ENCODE measurements around the gene CCDC63.

Gene CCDC63

GRCh38 chr12:110906516-110906915 lies 59.7 kb downstream of the CCDC63 start:
- no peak overlapping the region for H3K27ac ChIP-seq
- H3K36me3 ChIP-seq, result no peaks in the 10 kb centered on the region
- no peaks in the 10 kb centered on the region for H3K9me3 ChIP-seq
- no peaks in the 10 kb centered on the region for H3K27me3 ChIP-seq
- no peak for TF ChIP-seq CTCF (IDR thresholded peaks at IDR 0.05)
- no peaks in the 10 kb centered on the region for H3K4me1 ChIP-seq (ENCODE audit: control insufficient read depth in 1 of 2, insufficient read depth in 1 of 2, low read depth in 1 of 2, low read length in 1 of 2)
- no peak overlapping the region for H3K4me3 ChIP-seq (ENCODE audit: low read depth in 1 of 2, low read length in 1 of 2)

- Histone ChIP-seq H3K36me3 (no peaks in the 10 kb centered on the region), H3K27me3 (no peaks in the 10 kb centered on the region), H3K9me3 (no peaks in the 10 kb centered on the region), H3K4me1 (ENCODE audit: control insufficient read depth in 1 of 2, insufficient read depth in 1 of 2, low read depth in 1 of 2, low read length in 1 of 2) (no peaks in the 10 kb centered on the region), H3K4me3 (ENCODE audit: low read depth in 1 of 2, low read length in 1 of 2) (no peak overlapping the region), H3K27ac (no peak overlapping the region)
- no peak for TF ChIP-seq CTCF (IDR thresholded peaks at IDR 0.05)
These were observed 60.2 kb downstream of the CCDC63 start for GRCh38 chr12:110906985-110907384.

GRCh38 chr12:110907583-110907982 lies 60.8 kb downstream of the CCDC63 start:
- Histone ChIP-seq H3K4me1 (ENCODE audit: control insufficient read depth in 1 of 2, insufficient read depth in 1 of 2, low read depth in 1 of 2, low read length in 1 of 2) (no peaks in the 10 kb centered on the region), H3K9me3 (no peaks in the 10 kb centered on the region), H3K27ac (no peak overlapping the region), H3K27me3 (no peaks in the 10 kb centered on the region), H3K4me3 (ENCODE audit: low read depth in 1 of 2, low read length in 1 of 2) (no peak overlapping the region), H3K36me3 (no peaks in the 10 kb centered on the region)
- no peak for TF ChIP-seq CTCF (IDR thresholded peaks at IDR 0.05)

- Histone ChIP-seq H3K27me3 (no peaks in the 10 kb centered on the region), H3K4me3 (ENCODE audit: low read depth in 1 of 2, low read length in 1 of 2) (no peak overlapping the region), H3K4me1 (ENCODE audit: control insufficient read depth in 1 of 2, insufficient read depth in 1 of 2, low read depth in 1 of 2, low read length in 1 of 2) (no peaks in the 10 kb centered on the region), H3K9me3 (no peaks in the 10 kb centered on the region), H3K36me3 (no peaks in the 10 kb centered on the region), H3K27ac (no peak overlapping the region)
- TF ChIP-seq CTCF (IDR thresholded peaks at IDR 0.05), result no peak
These were observed 61.8 kb downstream of the CCDC63 start for GRCh38 chr12:110908377-110909152.

- no peaks in the 10 kb centered on the region for H3K36me3 ChIP-seq
- no peaks in the 10 kb centered on the region for H3K9me3 ChIP-seq
- TF ChIP-seq CTCF (IDR thresholded peaks at IDR 0.05), result no peak
- H3K27me3 ChIP-seq, result no peaks in the 10 kb centered on the region
- H3K27ac ChIP-seq, result no peak overlapping the region
- no peak overlapping the region for H3K4me3 ChIP-seq (ENCODE audit: low read depth in 1 of 2, low read length in 1 of 2)
- H3K4me1 ChIP-seq (ENCODE audit: control insufficient read depth in 1 of 2, insufficient read depth in 1 of 2, low read depth in 1 of 2, low read length in 1 of 2), result no peaks in the 10 kb centered on the region
These were observed 65.5 kb downstream of the CCDC63 start for GRCh38 chr12:110912263-110912662.

Data from neutrophil (primary cell).